Neutrophil (primary cell): ENCODE measurements around the gene CACNA2D2.

Experiments used
- H3K27ac ChIP-seq: fragments of 200-600 bp; sonication (generic); 2 replicates; pipeline ENCODE4 v1.5.1; 2016; ENCODE audit warnings: mild to moderate bottlenecking, moderate library complexity
- H3K27me3 ChIP-seq: fragments of 200-600 bp; sonication (generic); 2 replicates; pipeline ENCODE4 v1.6.0; 2016; ENCODE audit warnings: mild to moderate bottlenecking
- H3K36me3 ChIP-seq: fragments of 200-600 bp; sonication (generic); 2 replicates; pipeline ENCODE4 v1.5.1; 2017
- H3K4me1 ChIP-seq, 2 experiments: fragments of 200-600 bp in 1 of 2; sonication (generic) in 1 of 2; 1 replicate in 1 of 2; 2 replicates in 1 of 2; pipeline versions ENCODE4 v1.5.1 to v1.6.1; 2013 to 2016; ENCODE audit warnings: low read depth in 1 of 2, low read length in 1 of 2, mild to moderate bottlenecking in 1 of 2, moderate library complexity in 1 of 2; ENCODE audit not compliant: control insufficient read depth in 1 of 2, insufficient read depth in 1 of 2
- H3K4me3 ChIP-seq, 2 experiments: fragments of 200-600 bp in 1 of 2; sonication (generic) in 1 of 2; 1 replicate in 1 of 2; 2 replicates in 1 of 2; pipeline ENCODE4 v1.5.1; 2013 to 2016; ENCODE audit warnings: low read depth in 1 of 2, low read length in 1 of 2, mild to moderate bottlenecking in 1 of 2, moderate library complexity in 1 of 2
- H3K9me3 ChIP-seq: fragments of 200-600 bp; sonication (generic); 2 replicates; pipeline ENCODE4 v1.5.1; 2016
- CTCF ChIP-seq: fragments of 200-600 bp; sonication (generic); IDR thresholded peaks from 2 replicates; pipeline ENCODE4 v1.5.1; 2016; ENCODE audit warnings: antibody characterized with exemption

Gene CACNA2D2

GRCh38 chr3:50454481-50455070 is 48.9 kb downstream of the CACNA2D2 start:
- Histone ChIP-seq H3K36me3 (no peaks in the 10 kb centered on the region), H3K4me1 (peaks cover 0 to 10% of the 10 kb centered on the region in 2 experiments), H3K27ac (no peak overlapping the region), H3K9me3 (no peaks in the 10 kb centered on the region), H3K27me3 (peaks cover 10% of the 10 kb centered on the region), H3K4me3 (no peak overlapping the region)
- TF ChIP-seq CTCF, result no peak

GRCh38 chr3:50453907-50454306 is 49.5 kb downstream of the CACNA2D2 start:
- Histone ChIP-seq H3K27ac (no peak overlapping the region), H3K4me1 (peaks cover 0 to 10% of the 10 kb centered on the region in 2 experiments), H3K36me3 (no peaks in the 10 kb centered on the region), H3K4me3 (no peak overlapping the region), H3K27me3 (peaks cover 10% of the 10 kb centered on the region), H3K9me3 (no peaks in the 10 kb centered on the region)
- no peak for TF ChIP-seq CTCF

- no peak overlapping the region for H3K4me3 ChIP-seq
- peak overlapping the region; percentile 16 for H3K27ac ChIP-seq
Measured at GRCh38 chr3:50450209-50450921, 53.1 kb downstream of the CACNA2D2 start.

GRCh38 chr3:50448752-50449539 is 54.5 kb downstream of the CACNA2D2 start:
- Histone ChIP-seq H3K4me1 (peaks cover 6 to 22% of the 10 kb centered on the region in 2 experiments), H3K36me3 (no peaks in the 10 kb centered on the region), H3K4me3 (no peak overlapping the region), H3K27ac (no peak overlapping the region), H3K9me3 (no peaks in the 10 kb centered on the region), H3K27me3 (peaks cover 10% of the 10 kb centered on the region)
- TF ChIP-seq CTCF, result no peak

More at GRCh38 chr3:50450209-50450921, 53.1 kb downstream of the CACNA2D2 start:
- Histone ChIP-seq H3K27me3 (peaks cover 10% of the 10 kb centered on the region), H3K4me1 (peaks cover 6 to 22% of the 10 kb centered on the region in 2 experiments), H3K9me3 (no peaks in the 10 kb centered on the region), H3K36me3 (no peaks in the 10 kb centered on the region)
- TF ChIP-seq CTCF, result no peak

- Histone ChIP-seq H3K36me3 (no peaks in the 10 kb centered on the region), H3K4me3 (no peak overlapping the region), H3K9me3 (no peaks in the 10 kb centered on the region), H3K27me3 (peaks cover 10% of the 10 kb centered on the region), H3K27ac (peak overlapping the region; percentile 42), H3K4me1 (peaks cover 6 to 22% of the 10 kb centered on the region in 2 experiments)
- TF ChIP-seq CTCF, result no peak
Measured at GRCh38 chr3:50447290-50447840, 56.1 kb downstream of the CACNA2D2 start.
